Activated T-cell treated with anti-CD3 and anti-CD28 coated beads for 24 hours (primary cell): Measurements from ENCODE around the gene NDUFA13.
"Not testable (repeated sequence)": the region's sequence is repeated elsewhere in the genome, so short reads cannot be mapped to it uniquely, and the experiment has no call there.

Experiments
- DNase-seq: peaks from one replicate; pipeline ENCODE4 v3.0.0-alpha.2; 2020; ENCODE audit warnings: low read depth

NDUFA13 gene

GRCh38 chr19:19515642-19516519, at the start of gene NDUFA13:
NDUFA13 (plus strand) TSS chr19:19516225; CDS start chr19:19516239, 14 bp downstream.
- DNase-seq: peak; percentile 91

GRCh38 chr19:19468424-19469050, 47.5 kb upstream of the NDUFA13 start:
- no peak for DNase-seq

- no peak for DNase-seq
Measured at GRCh38 chr19:19470579-19470978, 45.4 kb upstream of the NDUFA13 start.

GRCh38 chr19:19471682-19472081, 44.3 kb upstream of the NDUFA13 start:
- no peak for DNase-seq

- not testable (repeated sequence) for DNase-seq
Measured at GRCh38 chr19:19472106-19472505, 43.9 kb upstream of the NDUFA13 start.

- DNase-seq: no peak
Measured at GRCh38 chr19:19475015-19475765, 40.8 kb upstream of the NDUFA13 start.

GRCh38 chr19:19475849-19476828, 39.9 kb upstream of the NDUFA13 start:
- no peak for DNase-seq

- DNase-seq: no peak
Measured at GRCh38 chr19:19477705-19478383, 38.2 kb upstream of the NDUFA13 start.

GRCh38 chr19:19480688-19481087, 35.3 kb upstream of the NDUFA13 start:
- DNase-seq: no peak

GRCh38 chr19:19482809-19483596, 33.0 kb upstream of the NDUFA13 start:
- DNase-seq: no peak

GRCh38 chr19:19485161-19485997, 30.6 kb upstream of the NDUFA13 start:
- no peak for DNase-seq

GRCh38 chr19:19485998-19486290, 30.1 kb upstream of the NDUFA13 start:
- no peak for DNase-seq

- no peak for DNase-seq
Measured at GRCh38 chr19:19486343-19487076, 29.5 kb upstream of the NDUFA13 start.

GRCh38 chr19:19487077-19487949, 28.7 kb upstream of the NDUFA13 start:
- no peak for DNase-seq

- no peak for DNase-seq
Measured at GRCh38 chr19:19487950-19488874, 27.8 kb upstream of the NDUFA13 start.

GRCh38 chr19:19488875-19489690, 26.9 kb upstream of the NDUFA13 start:
- DNase-seq: peak; percentile 74
